ENCODE results near the gene UBTD2.

- no peak for TF ChIP-seq JUND (IDR thresholded peaks at IDR 0.05; ENCODE audit: low read depth, low read length)
- TF ChIP-seq IRF4 (IDR thresholded peaks at IDR 0.05; ENCODE audit: low read depth, low read length): no peak
- TF ChIP-seq POLR2AphosphoS5 (IDR thresholded peaks at IDR 0.05; ENCODE audit: low read length): no peak
- no peak for TF ChIP-seq ATF2 (IDR thresholded peaks at IDR 0.05; ENCODE audit: low read length)
- no peak for TF ChIP-seq POLR2AphosphoS2 (IDR thresholded peaks at IDR 0.05; ENCODE audit: low read depth, low read length)
- TF ChIP-seq POLR2A (IDR thresholded peaks at IDR 0.05; ENCODE audit: low read depth, low read length): no peak
- no peak for TF ChIP-seq CTCF (IDR thresholded peaks at IDR 0.05 in 2 of 3, conservative IDR thresholded peaks at IDR 0.05 in 1 of 3; ENCODE audit: control insufficient read depth in 2 of 3, extremely low read depth in 1 of 3, insufficient read depth in 1 of 3, low read depth in 3 of 3, low read length in 3 of 3)
- TF ChIP-seq KAT2A (conservative IDR thresholded peaks at IDR 0.05; ENCODE audit: control insufficient read depth, low read depth, low read length): no peak
- no peak for TF ChIP-seq CREM (IDR thresholded peaks at IDR 0.05; ENCODE audit: low read depth)
- no peak for TF ChIP-seq TAF1 (IDR thresholded peaks at IDR 0.05; ENCODE audit: borderline replicate concordance, low read depth, low read length)
- no peak for TF ChIP-seq CHD4 (IDR thresholded peaks at IDR 0.05)
- TF ChIP-seq REST (IDR thresholded peaks at IDR 0.05; ENCODE audit: low read depth, low read length): no peak
These were observed 93.8 kb downstream of the UBTD2 start for GRCh38 chr5:172189693-172190296.
